HCT116 (cell line): ENCODE results near the gene MRPL9. TPM values are rescaled to one million over a fixed set of nuclear protein-coding genes. Genes with fewer than 3 reads are reported as not detected.

Experiments
- ATAC-seq: fragments of 200-7000 bp; cut with Tn5 transposase; 2 replicates; pipeline ENCODE4 v1.9.1; 2020; ENCODE audit warnings: mild to moderate bottlenecking, moderate library complexity
- BruUV-seq: library from RNA; stranded (reverse); fragments of 400-500 nt; replicated peaks from 2 replicates; lab custom pipeline; 2021; lab: Mats Ljungman, UMichigan
- CTCF ChIA-PET: fragments of 300-600 bp; sonication (Branson Sonifier 250); formaldehyde crosslinking; loops from one replicate; lab custom pipeline; 2021; ENCODE audit warnings: antibody characterized with exemption; lab: Charles Lee
- POLR2A ChIA-PET: fragments of 300-600, 350-600 bp; sonication (Branson Sonifier 250); formaldehyde crosslinking; loops from one replicate; lab custom pipeline; 2021; ENCODE audit warnings: antibody characterized with exemption; lab: Charles Lee
- RAD21 ChIA-PET, 2 experiments: fragments of 300-600 bp; sonication (Branson Sonifier 250); formaldehyde crosslinking; loops; one replicate each; lab custom pipeline; 2023; ENCODE audit warnings: low total read pairs in 2 of 2; ENCODE audit not compliant: uncharacterized antibody in 2 of 2, unreplicated experiment in 2 of 2, low non-redundant PET in 1 of 2; lab: Charles Lee
- DNase-seq: peaks from one replicate; pipeline ENCODE4 v3.0.0-alpha.2; 2010; ENCODE audit warnings: low read depth, low spot score
- H2AFZ ChIP-seq: fragments of 200-600 bp; shearing (Covaris generic), sonication (generic); 2 replicates; pipeline ENCODE4 v1.6.1; 2017; ENCODE audit warnings: low read depth, mixed run types, mixed read lengths, antibody characterized with exemption, low read length; ENCODE audit not compliant: poor library complexity, severe bottlenecking
- H3K27ac ChIP-seq: 2 replicates; pipeline ENCODE4 v1.5.1; 2012; ENCODE audit warnings: low read depth, low read length
- H3K27me3 ChIP-seq: fragments of 200-600 bp; sonication (generic); 2 replicates; pipeline ENCODE4 v1.6.1; 2016; ENCODE audit warnings: mixed run types, low read length, mixed read lengths; ENCODE audit not compliant: insufficient read depth
- H3K36me3 ChIP-seq, 2 experiments: fragments of 200-500 bp in 1 of 2; fragments of 200-600 bp in 1 of 2; sonication (Bioruptor generic) in 1 of 2; sonication (generic) in 1 of 2; 2 replicates each; pipeline versions ENCODE4 v1.5.1 to v1.6.1; 2014 to 2016; ENCODE audit warnings: low read length in 2 of 2, inconsistent platforms in 1 of 2, mixed read lengths in 1 of 2, mixed run types in 1 of 2; ENCODE audit not compliant: insufficient read depth in 2 of 2, control insufficient read depth in 1 of 2
- H3K4me1 ChIP-seq, 2 experiments: fragments of 200-600 bp in 1 of 2; sonication (generic) in 1 of 2; 2 replicates each; pipeline versions ENCODE4 v1.5.1 to v1.6.1; 2012 to 2017; ENCODE audit warnings: low read length in 2 of 2, inconsistent platforms in 1 of 2, mild to moderate bottlenecking in 1 of 2, mixed read lengths in 1 of 2, mixed run types in 1 of 2, moderate library complexity in 1 of 2; ENCODE audit not compliant: insufficient read depth in 2 of 2, control insufficient read depth in 1 of 2
- H3K4me2 ChIP-seq: fragments of 200-600 bp; sonication (generic); 2 replicates; pipeline ENCODE4 v1.6.1; 2017; ENCODE audit warnings: mixed run types, low read length, mixed read lengths
- H3K4me3 ChIP-seq, 2 experiments: fragments of 200-600 bp in 1 of 2; sonication (generic) in 1 of 2; replicated peaks in 1 of 2; 2 replicates each; pipeline ENCODE4 v1.5.1; 2011 to 2016; ENCODE audit warnings: low read length in 2 of 2, control low read depth in 1 of 2, low read depth in 1 of 2, mild to moderate bottlenecking in 1 of 2, mixed read lengths in 1 of 2, mixed run types in 1 of 2
- H3K79me2 ChIP-seq: fragments of 200-600 bp; sonication (generic); 2 replicates; pipeline ENCODE4 v1.6.1; 2017; ENCODE audit warnings: mild to moderate bottlenecking, mixed run types, low read length, moderate library complexity, mixed read lengths; ENCODE audit not compliant: insufficient read depth
- H3K9ac ChIP-seq: fragments of 200-600 bp; sonication (generic); 2 replicates; pipeline ENCODE4 v1.6.1; 2016; ENCODE audit warnings: low read length, mixed read lengths
- H3K9me2 ChIP-seq: fragments of 200-600 bp; sonication (generic), shearing (Covaris generic); 2 replicates; pipeline ENCODE4 v1.6.1; 2017; ENCODE audit warnings: mixed run types, mild to moderate bottlenecking, moderate library complexity; ENCODE audit not compliant: insufficient read depth
- H3K9me3 ChIP-seq, 2 experiments: fragments of 200-500 bp in 1 of 2; fragments of 200-600 bp in 1 of 2; sonication (Bioruptor generic) in 1 of 2; sonication (generic) in 1 of 2; 2 replicates each; pipeline ENCODE4 v1.6.1; 2014 to 2017; ENCODE audit warnings: low read length in 2 of 2, mixed read lengths in 2 of 2, inconsistent platforms in 1 of 2, low read depth in 1 of 2, mild to moderate bottlenecking in 1 of 2, mixed run types in 1 of 2, moderate library complexity in 1 of 2; ENCODE audit not compliant: control insufficient read depth in 1 of 2, insufficient read depth in 1 of 2
- H4K20me1 ChIP-seq: fragments of 200-600 bp; sonication (generic), shearing (Covaris generic); 2 replicates; pipeline ENCODE4 v1.6.1; 2017; ENCODE audit warnings: mixed run types, mild to moderate bottlenecking, moderate library complexity; ENCODE audit not compliant: insufficient read depth
- CTCF ChIP-seq, 3 experiments: fragments of 200-600 bp in 1 of 3; sonication (generic) in 1 of 3; IDR thresholded peaks in 2 of 3; conservative IDR thresholded peaks in 1 of 3; 2 replicates each; pipeline ENCODE4 v1.5.1; 2012 to 2017; ENCODE audit warnings: low read depth in 2 of 3, low read length in 2 of 3, antibody characterized with exemption in 1 of 3, borderline replicate concordance in 1 of 3, control low read depth in 1 of 3, mild to moderate bottlenecking in 1 of 3, mixed read lengths in 1 of 3, mixed run types in 1 of 3, moderate library complexity in 1 of 3; ENCODE audit not compliant: insufficient read depth in 1 of 3
- RAD21 ChIP-seq: IDR thresholded peaks from 2 replicates; pipeline ENCODE4 v1.6.1; 2012; ENCODE audit warnings: low read depth, mild to moderate bottlenecking
- intact Hi-C: fragments of 100-400 bp; cut with micrococcal nuclease; formaldehyde crosslinking; loops from 2 replicates; pipeline ENCODE4 v1.10.0; 2022
- total RNA-seq: library from RNA; stranded (reverse); gene quantifications from one replicate; pipeline ENCODE4 v1.2.1, GENCODE V29; 2021; ENCODE audit not compliant: unreplicated experiment

Gene MRPL9
- total RNA-seq, 1 experiment from 2014 or later: 94.5 TPM

DNA sequence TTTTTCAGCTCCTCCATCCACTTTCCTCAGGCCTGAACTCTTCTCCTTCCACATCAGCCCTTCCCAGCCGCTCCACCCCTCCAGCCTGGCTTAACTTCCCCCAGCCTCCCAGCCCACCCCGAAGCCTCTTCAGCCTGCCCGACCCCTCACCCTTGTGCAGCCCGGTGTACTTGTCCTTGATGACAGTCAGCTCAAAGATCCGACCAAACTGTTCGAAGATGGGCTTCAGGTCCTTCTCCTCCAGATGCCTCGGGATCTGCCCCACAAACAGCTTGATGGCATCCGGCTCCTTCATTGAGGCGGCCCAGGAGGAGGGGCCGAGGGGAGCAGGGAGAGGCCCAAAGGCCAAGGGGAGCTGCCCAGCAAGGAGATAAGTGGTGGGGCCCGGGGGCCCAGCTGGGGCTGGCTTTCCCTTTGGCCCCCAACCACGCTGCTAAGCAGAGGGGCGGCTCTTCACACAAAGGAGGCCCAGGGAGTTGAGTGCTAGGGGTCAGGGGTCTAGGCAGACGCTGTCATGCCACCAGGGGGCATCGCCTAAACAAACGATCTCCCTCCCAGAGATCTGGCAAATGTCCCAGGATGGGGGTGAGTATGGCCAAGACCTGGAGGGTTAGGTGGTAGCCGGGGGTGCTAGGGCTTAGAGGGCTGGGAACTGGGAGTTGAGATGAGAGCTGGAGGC is 47.4 kb downstream of the MRPL9 start:
- no peak for DNase-seq
- CTCF ChIA-PET: no interaction called here
- no peak overlapping the region for H3K4me2 ChIP-seq

More for the DNA sequence above, 47.4 kb downstream of the MRPL9 start:
- Histone ChIP-seq H3K27ac (no peak overlapping the region), H3K9ac (no peak overlapping the region), H2AFZ (no peak overlapping the region), H3K9me3 (no peaks in the 10 kb centered on the region), H3K79me2 (no peaks in the 10 kb centered on the region), H3K4me1 (no peaks in the 10 kb centered on the region), H3K4me3 (no peak overlapping the region), H3K27me3 (peaks cover 28% of the 10 kb centered on the region), H3K9me2 (no peaks in the 10 kb centered on the region), H4K20me1 (no peaks in the 10 kb centered on the region), H3K36me3 (no peaks in the 10 kb centered on the region)
- RAD21 ChIA-PET: no interaction called here
- POLR2A ChIA-PET: no interaction called here
- ATAC-seq: 0 out of 2 replicates have a peak, but pooled peaks have one; percentile 25
- 0 out of 6 replicates have a peak, but pooled peaks of 1 of the 3 experiments have one; percentile 23 for TF ChIP-seq CTCF (IDR thresholded peaks at IDR 0.05 in 2 of 3, conservative IDR thresholded peaks at IDR 0.05 in 1 of 3; ENCODE audit: borderline replicate concordance in 1 of 3, insufficient read depth in 1 of 3, low read depth in 2 of 3, low read length in 2 of 3)
- no peak; the same call in 1 of the 2 replicates for TF ChIP-seq RAD21
- intact Hi-C loops: no loop called here
- no TSS peak for BruUV-seq
